RPMI7951 (cell line): ENCODE data around the gene LYSMD2. TPM values are rescaled to one million over a fixed set of nuclear protein-coding genes. Genes with fewer than 3 reads are reported as not detected.
"Not testable (repeated sequence)": the region's sequence is repeated elsewhere in the genome, so short reads cannot be mapped to it uniquely, and the experiment has no call there.

ENCODE experiments used
- DNase-seq: peaks from one replicate; pipeline ENCODE4 v3.0.0-alpha.2; 2012; ENCODE audit warnings: low read depth
- total RNA-seq: library from RNA; depleted of rRNA; stranded (reverse); fragments of >200 nt; shearing (Covaris generic); gene quantifications from 2 replicates; pipeline ENCODE4 v1.2.3, GENCODE V29; 2014; rRNA removed

The LYSMD2 gene, protein sequence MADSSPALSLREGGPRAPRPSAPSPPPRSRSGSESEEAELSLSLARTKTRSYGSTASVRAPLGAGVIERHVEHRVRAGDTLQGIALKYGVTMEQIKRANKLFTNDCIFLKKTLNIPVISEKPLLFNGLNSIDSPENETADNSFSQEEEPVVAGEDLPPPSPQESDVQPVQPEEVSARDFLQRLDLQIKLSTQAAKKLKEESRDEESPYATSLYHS
- 16.7 and 17.5 TPM in 2 replicates for total RNA-seq

DNA sequence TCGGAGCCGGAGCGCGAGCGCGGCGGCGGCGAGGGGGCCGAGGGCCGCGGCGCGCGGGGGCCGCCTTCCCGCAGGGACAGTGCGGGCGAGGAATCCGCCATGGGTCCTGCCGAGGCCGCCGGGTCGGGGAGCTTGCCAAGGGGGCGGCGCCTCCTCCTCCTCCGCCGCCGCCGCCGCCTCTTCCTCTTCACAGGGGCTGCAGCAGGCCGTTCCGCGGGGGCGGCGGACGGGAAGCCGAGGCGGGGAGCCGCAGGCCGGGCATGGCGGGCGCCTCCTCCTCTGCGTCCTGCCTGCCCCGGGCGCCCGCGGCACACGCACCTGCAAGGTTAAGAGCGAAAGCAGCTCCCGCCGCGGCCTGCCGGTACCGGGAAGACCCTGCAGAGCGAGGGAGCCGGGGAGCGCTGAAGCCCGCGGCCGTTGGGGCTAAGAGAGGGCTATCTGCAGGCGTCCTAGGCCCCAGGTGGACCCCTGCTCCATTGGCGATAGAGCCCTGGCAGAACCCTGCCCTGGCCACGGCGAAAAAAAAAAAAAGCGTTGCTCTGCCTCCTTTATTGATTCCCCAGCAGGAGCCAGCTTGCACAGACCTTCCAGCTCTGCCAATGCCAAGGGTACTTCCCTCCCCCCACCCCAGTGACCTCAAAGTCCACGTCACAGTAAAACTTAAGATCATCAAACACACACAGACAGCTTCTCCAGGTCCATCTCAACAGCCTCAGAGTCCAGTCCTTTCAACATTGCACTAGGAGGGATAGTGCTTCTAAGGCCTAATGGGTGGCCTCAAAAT lies at the start of gene LYSMD2:
Gene LYSMD2, minus strand, starts transcription at position 134 of the 784 bp plus-strand sequence. Its CDS starts 33 bp downstream, at position 101.
- peak; percentile 73 for DNase-seq

DNA sequence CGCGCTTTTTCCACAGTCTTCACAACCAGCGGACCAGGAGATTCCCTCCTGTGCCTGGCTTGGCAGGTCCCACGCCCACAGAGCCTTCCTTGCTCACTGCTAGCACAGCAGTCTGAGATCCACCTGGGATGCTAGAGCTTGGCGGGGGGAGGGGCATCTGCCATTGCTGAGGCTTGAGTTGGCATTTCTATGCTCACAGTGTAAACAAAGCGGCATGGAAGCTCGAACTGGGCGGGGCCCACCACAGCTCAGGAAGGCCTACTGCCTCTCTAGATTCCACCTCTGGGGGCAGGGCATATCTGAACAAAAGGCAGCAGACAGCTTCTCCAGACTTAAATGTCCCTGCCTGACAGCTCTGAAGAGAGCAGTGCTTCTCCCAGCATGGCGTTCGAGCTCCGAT lies 49.7 kb upstream of the LYSMD2 start:
- DNase-seq = not testable (repeated sequence)

DNA sequence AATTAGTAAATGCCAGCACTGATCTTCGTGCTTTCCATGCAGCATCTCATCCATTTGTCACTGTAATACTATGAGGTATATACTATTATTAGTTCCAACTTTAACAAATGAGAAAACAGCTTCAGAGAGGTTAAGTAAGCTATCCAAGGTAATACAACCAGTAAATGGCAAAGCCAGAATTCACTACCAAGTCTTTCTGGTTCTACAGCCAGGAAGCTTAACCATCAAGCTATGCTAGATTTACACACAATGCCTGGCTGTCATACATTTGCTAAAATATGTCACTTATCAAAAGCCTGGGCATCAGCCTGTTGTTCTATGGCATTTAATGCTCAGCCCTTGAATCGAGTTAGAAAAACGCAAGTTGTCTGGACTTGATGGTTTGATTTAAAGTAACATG lies 46.5 kb upstream of the LYSMD2 start:
- no peak for DNase-seq

DNA sequence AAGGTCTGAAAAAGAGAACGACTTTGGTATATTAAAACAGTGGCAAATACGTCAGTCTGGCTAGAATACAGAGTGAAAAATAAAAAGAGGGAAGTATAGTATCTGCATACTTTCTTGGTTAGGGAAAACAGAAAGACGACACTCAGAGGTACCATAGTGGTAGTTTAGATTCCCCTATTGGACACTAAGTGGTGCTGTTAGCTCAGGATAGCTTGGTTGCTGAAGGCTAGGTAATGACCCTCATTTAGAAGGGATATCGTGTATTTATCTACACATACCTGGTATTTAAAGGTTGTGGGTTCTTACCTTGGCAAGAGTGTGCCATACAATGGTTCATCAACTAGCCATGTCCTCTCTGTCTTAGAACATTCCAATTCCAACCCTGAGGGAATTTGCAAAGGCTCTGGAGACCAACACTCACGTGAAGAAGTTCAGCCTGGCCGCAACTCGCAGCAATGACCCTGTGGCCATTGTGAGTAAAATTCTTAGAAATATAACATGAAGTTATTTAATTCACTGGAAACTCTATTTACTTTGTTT lies 45.0 kb upstream of the LYSMD2 start:
- DNase-seq = peak; percentile 21

DNA sequence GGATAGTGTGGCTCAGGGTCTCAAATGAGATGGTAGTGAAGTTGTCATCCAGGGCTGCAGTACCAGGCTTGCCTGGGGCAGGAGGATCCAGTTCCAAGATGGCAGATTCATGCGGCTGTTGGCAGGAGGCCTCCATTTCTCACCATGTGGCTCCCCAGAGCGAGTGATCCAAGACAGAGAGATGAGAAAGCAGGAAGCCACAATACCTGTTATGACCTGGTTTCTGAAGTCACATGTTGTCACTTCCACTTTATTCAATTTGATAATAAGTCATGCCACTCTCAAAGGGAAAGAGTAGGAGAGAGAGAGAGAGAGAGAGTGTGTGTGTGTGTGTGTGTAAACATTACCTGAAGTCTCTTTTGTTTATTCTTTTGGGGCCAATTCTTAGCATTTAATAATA lies 44.1 kb upstream of the LYSMD2 start:
- DNase-seq = no peak

DNA sequence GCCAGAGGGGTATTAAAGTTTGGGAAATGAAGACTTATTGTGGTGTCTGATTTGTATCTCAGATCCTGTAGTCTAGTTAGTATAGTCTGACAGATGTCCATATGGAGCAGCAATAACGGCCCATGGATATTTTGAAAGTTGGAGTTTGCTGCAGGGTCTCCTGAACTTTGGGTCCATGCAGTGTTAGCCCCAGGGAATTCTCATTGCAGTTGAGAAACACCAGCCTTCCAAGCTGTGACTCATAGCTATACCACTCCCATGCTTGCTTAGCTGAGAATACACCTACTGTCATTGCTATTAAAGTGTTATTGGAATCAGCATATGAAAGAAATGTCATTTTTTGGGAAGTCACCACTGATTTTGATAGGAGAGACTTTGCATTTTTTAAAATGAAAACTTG lies 43.2 kb upstream of the LYSMD2 start:
- peak; percentile 45 for DNase-seq

DNA sequence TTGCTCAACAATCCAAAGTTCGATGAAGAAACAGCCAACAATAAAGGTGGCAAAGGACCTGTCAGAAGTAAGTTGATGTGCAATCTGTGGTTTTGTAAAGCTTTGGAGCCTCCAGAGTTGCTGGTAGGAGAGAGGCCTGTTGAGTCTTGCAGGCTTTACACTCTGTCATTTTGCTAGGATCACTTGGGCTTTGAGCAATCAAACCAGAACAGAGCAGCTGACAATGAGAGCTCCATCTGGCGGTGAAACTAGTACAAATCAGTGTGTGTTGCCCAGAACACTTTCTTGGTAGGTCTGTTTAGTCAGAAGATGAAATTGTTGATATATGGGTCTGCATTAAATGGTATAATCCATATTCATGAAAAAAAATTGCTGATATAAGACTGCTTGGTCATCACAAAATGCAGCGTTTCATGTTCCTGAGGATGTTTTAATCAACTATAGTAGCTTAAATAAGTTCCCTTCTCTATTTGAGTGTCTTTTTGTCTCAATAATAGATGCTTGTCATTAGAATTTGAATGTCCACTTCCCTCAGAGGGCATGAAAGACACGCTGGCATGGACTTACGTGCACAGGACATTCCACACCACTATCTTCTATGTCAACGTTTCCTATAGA lies 39.6 kb upstream of the LYSMD2 start:
- DNase-seq = peak; percentile 72

DNA sequence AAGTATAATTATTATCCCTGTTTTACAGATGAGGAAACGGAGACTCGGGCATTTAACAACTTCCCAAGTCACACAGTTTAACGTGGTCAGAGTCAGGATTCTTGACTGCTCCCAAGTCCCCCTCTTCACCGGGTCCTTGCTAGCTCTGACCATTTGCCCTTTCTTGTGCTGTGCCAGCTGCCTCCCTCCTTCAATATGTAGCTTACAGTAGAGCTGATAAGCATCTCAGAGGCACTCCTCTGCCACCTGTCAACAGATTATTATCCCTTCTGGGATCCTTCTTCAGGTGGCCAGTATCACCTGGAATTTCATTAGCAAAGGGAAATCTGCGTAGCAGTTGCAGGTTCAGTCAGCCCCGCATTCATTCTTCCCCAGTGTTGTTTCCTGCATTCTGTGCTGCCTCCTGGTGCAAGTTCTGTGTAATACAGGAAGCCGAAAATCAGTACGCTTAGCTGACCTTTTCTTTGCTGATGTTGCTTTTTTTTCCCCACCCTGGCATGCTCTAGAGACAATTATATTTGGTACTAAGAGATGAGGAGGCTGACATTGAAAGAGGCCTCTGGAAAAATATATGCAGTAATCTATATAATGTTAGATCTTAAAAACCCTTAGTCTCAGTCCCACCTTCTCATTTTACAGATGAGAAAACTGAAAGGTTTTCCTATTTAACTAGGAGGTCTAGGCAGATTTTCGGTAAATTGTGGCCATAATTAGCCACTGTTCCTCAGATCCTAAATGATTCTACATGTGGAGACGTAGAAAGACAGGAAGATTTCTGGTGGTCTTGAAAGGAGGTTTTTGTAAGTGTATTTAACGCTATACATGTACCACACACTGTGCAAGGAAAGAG lies 38.7 kb upstream of the LYSMD2 start:
- DNase-seq = peak; percentile 38

DNA sequence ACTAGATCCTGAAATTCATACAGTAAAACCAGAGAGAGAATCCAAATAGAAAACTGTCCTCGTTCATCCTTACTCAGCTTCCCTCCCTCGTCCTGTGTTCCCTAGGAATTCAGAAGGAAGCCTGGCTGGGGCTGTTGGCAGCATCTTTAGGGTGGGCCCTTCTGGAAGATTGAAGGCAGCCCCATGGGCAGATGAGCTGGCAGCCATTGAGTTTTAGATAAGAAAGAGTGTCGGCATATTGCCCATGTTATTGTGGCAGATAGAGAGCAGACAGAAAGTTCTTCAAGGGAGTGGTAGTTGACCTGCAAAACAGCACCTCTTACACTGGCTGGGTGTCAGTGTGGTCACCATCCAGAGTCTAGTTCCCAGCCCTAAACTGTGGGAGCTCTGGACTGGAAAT lies 37.5 kb upstream of the LYSMD2 start:
- DNase-seq = no peak

DNA sequence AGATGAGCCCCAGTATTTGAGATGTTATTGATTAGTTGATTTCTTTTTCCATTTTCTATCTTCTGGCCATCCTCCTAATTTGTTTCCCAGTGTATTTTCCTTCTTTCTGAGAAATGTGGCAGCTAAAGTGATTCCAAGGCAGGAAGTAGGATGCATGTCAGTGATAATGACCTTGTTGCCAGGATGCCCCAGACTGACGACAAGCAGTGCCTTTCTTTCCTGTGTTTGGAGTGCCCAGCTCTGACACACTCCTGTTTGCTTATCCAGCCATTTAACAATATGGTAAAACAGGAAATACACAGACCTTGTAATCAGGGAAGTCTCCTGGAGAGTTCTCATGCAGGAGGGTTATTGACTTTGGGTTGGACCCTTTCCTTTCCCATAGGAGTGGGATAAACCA lies 34.3 kb upstream of the LYSMD2 start:
- DNase-seq = no peak

DNA sequence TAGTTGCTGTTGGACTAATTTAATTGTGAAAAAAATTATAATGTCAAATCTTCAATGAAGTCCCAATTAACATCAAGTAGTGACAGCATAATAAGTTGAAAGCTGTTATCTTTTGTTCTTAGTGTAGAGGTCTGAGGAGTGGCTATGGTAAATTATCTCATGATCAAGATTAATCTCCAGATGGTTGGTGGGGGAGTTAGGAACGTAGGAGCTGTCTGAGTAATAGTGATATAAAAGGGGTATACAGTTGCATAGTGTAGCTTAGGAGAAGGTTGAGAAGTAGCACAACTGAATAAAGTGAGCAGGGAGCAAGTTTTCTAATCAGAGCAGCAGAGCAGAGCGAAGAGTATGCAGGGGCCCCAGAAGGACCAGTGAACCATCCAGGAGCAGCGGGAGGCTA lies 33.4 kb upstream of the LYSMD2 start:
- no peak for DNase-seq

DNA sequence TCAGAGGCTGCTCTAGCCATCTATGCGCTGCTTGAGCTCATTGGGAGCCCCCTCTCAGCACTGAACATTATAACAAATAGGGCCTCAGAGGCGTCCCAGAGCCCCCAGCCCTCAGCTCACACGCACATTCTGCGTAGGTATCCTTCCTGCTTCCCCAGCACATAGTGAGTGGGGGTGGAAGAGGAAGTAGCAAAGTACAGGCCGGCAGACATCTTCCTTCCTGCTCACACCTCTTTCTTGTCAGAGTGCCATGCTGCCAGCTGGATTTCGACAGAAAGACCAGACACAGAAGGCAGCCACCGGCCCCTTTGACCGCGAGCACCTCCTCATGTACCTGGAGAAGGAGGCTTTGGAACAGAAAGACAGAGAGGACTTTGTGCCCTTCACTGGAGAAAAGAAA lies 30.6 kb upstream of the LYSMD2 start:
- no peak for DNase-seq

DNA sequence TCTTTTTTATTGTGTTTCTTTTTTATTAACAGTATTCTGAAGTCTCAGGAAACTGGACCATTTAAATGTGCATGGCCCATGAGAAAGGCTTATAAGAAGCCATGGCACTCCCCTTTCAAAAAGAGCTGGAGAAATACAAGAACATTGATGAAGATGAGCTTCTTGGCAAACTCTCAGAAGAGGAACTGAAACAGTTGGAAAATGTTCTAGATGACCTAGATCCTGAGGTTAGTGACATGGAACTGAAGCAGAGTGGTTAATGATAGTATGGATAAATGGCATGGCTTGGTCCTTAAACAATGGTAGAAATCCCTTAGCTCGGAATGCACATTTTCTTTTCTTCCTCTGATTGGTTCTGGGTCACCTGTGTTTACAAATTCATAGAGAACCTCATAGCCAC lies 28.9 kb upstream of the LYSMD2 start:
- no peak for DNase-seq

DNA sequence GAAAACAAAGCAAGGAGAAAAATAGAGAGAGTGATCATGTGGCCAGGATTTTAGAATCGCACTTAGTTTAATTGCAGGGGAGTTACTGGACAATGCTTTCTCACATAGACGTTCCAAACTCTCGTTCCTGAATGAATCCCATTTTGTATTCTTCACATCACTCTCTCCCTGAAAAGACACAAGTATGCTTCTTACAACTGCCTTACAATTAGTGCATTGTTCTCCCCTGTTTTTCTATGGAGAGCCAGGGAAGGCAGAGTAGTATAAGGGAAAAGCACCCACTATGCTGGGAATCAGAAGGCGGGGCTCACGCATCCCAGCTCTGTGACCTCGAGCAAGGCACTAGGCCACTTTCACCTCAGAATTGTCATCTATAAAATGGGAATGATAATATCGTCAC lies 28.3 kb upstream of the LYSMD2 start:
- DNase-seq = peak; percentile 21

DNA sequence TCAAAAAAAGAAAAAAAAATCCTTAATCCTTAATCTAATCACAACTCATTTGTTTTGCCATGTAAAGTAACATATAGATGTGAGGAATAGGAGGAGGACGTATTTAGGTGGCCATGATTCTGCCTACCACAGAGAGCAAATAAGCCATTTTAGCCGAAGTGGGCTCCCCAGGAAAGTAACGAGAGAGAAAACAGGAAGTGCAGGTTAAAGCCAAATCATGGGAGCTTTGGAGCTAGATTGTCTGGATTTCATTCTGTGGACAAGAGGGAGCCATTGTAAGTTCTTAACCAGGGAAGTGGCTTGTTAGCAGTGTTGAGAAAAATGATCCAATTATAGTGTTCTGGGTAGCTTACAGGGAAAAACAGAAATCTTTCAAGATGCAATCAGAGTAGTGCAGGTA lies 23.4 kb upstream of the LYSMD2 start:
- DNase-seq = no peak

DNA sequence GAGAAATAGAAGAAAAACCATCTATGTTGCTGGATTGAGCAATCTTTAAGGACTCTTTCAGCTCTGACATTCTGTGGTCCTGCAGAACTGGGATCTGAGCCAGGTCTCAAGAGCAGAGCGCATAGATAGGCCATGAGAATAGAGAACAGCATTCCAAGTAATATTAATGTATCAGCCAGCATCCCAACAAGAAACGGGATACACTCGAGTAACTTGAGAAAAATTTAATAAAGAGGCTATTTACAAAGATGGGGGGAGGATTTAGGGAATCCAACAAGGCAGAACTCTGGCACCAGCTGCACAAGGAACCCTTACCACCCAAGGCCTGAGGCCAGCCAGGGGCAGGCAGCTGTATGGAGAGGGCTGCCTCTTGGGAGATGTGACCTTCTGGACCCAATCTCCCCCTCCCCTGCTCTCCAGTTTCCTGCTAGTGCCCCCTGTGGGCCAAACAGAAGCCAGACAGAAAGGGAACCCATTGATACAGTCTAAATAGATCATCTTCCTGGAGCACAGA lies 22.2 kb upstream of the LYSMD2 start:
- DNase-seq = peak; percentile 71

DNA sequence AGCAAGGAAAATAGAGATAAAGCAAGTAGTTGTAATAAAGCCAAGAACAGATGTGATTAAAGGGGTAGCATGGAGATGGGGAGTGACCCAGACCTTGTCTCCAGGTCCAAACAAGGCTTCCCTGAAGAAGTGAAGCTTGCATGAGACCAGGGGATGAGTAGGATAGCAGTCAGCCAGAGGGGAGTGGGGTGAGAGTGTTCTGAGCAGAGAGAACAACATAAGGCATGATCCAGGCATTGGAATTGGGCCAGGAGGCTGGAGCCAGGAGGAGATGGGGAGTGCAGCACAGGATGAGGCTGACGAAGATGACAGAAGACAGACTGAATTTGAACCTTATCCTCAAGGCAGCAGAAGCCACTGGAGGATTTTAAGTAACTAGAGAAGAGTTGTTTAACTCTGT lies 21.2 kb upstream of the LYSMD2 start:
- peak; percentile 32 for DNase-seq

DNA sequence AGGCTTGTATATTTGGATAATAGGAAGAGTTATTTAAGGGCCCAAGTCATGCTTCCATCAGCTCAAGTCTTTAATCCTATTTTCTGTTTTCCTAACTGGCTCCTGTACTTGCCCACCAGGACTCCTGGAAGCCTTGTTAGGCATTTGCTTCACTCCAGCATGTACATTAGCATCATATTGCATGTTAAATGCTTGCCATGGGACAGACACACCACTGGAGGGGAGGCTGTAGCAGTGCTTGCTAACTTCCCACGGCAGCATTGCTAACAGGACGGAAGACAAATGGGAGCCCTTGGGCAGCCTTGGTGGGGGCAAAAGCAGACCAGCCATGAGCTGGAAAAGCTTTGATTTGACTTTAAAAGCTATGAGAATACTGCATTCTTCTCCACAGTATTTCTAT lies 20.0 kb upstream of the LYSMD2 start:
- no peak for DNase-seq

DNA sequence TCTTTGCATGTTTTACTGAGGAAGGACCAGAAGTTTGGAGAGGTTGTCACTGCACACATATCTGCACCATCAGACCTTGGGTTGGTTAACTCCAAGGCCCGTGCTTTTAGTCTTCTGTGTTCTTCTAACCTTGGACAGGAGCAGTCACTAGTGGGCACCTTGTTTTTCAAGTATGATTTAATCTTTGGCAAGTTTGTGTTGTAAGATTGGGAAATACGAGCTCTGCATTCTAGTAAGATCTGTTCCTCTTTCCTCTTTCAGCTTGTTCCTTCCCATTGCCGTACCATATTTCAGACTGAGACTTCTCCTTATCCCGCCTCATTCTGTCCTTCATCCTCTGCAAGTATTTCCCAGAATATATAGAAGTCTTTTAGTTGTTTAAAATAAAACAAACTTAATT lies 19.0 kb upstream of the LYSMD2 start:
- no peak for DNase-seq

DNA sequence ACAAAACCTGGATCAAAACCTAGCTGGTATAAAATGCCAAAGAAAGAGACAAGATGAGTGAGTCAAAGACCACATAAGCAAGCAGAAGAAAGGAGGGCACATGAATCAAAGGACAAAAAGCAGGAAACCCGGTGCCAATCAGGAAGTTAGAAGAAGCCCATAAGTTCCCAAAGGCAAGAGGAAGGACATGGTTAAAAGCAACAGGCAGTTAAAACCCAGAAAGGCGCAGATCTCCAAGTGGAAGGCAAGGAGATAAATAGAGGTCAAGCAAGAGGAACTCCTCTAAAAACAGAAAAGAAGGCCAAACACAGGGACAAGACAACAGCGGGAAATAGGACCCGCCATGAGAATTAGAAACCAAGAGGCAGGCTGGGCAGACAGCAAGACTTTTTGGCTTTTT lies 18.3 kb upstream of the LYSMD2 start:
- DNase-seq = no peak

DNA sequence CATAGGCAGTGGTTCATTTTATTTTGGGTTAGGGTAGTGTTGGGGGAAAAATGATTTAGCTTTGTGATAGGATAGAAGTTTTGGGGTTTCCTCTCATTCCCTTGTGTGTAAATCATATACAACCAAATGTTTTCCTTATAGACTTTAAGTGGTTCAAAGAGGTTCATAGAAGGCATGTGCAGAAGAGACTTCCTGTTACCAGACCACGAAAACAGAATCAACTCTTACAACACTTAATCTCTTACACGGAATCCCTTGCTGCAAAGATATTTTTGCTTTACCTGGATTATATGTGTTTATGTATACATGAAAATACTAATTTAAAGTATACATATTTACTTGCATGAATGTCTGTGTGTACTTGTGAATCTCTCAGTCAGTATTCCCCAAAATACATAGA lies 16.8 kb upstream of the LYSMD2 start:
- no peak for DNase-seq

DNA sequence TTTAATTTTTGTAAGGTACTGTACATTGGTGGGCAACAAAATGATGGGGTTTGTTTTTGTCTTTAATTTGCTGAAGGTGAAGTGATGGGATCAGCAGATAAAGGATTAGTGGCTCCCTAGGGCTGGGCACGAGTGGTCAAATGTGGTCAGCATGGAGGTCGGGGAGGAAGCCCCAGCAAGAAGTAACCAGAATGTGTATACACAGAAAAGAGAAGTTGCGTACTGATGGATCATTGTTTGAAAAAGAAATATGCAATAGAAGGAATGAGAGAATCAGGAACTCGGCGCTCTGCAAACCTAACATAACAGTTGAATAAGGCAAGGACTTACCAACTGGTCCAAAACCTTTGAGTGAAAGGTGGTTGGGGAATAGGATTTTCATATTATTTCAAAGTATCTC lies 15.4 kb upstream of the LYSMD2 start:
- DNase-seq = no peak
